Midbrain (tissue), 1 donor: ENCODE results near the gene CDK4.

Experiments used
- DNase-seq: peaks from one replicate; lab custom pipeline; 2025; lab: John Stamatoyannopoulos, UW

CDK4 gene

GRCh38 chr12:57771873-57772428 lies 19.8 kb upstream of the CDK4 start, which contains the start of gene METTL1:
Gene METTL1 (minus strand): TSS chr12:57772105. CDS start chr12:57772083, 22 bp downstream.
- peak; percentile 95 for DNase-seq

DNA sequence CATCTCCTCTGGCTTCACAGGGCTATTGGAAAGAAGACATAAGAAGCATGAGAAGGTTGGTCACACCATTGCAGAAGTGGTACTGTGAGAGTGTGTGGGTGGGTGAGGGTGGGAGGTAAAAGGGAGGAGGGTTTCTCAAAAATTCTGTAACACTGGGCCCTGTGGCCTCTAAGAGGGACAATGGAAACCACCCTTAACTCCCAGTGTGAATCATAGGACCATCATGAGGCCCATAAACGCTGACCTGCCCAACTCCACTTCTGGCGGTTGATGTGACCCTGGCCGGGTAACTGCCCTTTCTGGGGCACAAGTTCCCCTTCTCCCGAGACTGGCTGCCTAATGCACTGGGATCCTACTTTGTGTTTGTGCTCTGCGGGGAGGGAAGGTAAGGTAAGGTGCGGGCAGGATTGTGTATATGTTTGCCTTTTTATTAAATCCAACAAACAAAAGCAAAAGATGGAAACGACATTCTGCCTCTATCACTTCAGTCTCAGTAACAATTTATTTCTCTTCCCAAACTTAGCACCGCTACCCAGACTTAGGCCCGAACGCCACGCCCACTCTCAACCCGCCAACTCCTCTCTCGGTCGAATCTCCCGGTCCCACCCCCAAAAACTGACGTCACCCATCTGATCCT lies 19.2 kb upstream of the CDK4 start:
- no peak for DNase-seq

DNA sequence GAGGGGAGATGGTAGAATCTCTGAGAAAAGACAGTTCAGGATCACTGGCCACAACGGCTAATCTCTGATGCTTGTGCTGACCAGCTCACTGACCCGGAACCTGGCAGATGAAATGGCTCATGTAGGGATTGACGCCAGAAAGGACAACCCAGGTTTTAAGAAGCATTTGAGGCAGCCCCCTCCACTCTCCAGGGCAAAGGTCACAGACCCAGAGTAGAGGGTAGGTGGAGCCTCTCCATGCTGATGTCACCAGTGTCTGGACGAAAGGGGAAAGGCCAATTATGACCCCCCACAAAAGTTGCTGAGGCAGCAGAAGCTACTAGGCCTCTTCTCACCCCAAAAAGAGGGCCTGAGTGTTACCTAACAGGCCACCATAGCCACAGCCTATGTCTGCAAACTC lies 18.6 kb upstream of the CDK4 start:
- DNase-seq: no peak

- DNase-seq: no peak
Measured at GRCh38 chr12:57769594-57769993, 17.5 kb upstream of the CDK4 start.

- DNase-seq: no peak
Measured at GRCh38 chr12:57767876-57768275, 15.8 kb upstream of the CDK4 start.

DNA sequence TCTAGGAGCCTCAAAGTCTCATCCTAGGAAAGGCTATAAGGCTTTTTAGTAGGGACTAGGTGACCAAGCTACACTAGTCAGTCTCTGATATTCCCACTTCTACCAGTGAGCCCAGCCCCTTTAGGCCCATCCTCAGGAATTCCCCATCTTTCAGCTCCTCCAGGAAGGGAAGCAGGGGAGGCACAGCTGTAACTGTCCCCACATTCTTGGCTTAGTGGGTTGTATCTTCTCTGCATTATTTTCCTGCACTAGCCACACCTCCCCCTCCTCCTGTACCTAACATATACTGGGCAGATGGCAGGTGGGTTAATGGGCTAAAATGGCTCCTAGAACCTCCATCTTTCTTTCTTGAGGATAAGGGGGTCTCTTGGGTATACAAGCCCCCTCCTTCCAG lies 15.2 kb upstream of the CDK4 start:
- no peak for DNase-seq

- DNase-seq: no peak
Measured at GRCh38 chr12:57766464-57767304, 14.6 kb upstream of the CDK4 start, which contains the start of gene CYP27B1. Gene CYP27B1 (minus strand): TSS chr12:57767078. CDS start chr12:57767041, 37 bp downstream.

DNA sequence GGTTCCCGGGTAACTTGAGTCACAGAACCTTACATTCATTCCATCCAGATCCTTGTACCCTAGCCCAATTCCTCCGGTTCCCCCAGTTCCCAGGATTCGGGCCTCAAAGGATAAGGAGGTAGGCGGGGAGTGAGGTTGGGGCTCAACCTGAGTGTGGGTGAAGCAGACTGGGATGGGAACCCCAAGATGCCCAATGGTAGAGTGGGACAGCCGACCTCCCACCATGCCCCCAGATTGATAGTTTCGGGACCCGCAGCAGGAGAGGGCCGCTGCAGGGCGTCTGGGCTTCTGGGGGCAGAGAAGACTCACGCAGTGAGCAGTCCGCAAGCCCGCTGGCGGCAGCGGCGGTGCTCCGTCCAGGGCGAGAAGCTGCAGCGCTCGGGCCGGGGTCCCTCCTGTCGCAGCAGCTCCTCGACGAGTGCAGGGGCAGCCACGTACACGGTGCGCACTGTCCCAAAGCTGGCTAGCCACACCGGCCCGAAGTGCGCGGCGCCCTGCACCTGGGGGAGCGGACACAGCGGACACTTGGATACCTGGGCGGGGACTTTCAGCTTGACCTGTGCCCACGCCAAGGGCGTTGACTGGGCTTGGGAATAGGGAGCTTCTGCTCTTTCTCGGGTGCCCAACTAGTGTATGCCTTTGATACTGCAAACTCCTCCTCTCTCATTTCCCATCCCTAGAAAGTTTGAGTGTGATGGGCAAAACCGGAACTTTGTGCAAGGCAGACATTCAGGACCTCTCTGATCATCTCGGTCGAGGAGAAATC lies 13.8 kb upstream of the CDK4 start:
- DNase-seq: no peak

- DNase-seq: no peak
Measured at GRCh38 chr12:57765003-57765697, 13.0 kb upstream of the CDK4 start.

GRCh38 chr12:57764662-57765002 lies 12.5 kb upstream of the CDK4 start:
- DNase-seq: no peak

DNA sequence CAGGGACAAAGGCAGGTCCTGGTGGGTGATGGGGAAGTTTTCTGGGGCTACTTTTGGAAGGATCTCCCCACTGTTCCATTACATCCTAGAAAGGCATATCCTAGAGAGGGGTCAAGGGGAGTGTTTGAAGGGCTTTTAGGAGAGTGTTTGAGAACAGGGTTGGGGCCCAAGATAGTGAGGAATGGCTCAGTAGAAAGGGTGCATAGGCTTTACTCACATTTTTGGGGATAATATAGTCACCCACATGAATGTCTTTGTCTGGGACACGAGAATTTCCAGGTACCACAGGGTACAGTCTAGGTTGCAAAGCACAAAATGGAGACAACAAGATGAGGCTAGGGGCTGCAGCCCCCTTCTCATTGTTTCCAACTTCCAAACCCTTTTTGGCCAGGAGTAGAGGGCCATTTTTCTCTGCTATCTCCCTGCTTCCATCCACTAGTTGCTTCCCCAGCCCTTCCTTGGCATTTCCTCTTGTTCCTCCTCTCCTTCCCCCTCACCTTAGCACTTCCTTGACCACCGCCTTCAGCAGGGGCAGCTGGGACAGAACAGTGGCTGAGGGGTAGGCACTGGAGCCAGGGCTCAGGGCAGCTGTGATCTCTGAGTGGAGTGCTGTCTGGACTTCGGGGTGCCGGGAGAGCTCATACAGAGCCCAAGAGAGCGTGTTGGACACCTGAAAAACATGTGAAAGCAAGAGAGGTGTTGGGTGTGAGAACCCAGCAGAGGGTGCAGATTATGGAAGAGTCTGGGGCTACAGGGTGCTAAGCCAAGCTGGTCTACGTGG lies 12.0 kb upstream of the CDK4 start:
- no peak for DNase-seq

DNA sequence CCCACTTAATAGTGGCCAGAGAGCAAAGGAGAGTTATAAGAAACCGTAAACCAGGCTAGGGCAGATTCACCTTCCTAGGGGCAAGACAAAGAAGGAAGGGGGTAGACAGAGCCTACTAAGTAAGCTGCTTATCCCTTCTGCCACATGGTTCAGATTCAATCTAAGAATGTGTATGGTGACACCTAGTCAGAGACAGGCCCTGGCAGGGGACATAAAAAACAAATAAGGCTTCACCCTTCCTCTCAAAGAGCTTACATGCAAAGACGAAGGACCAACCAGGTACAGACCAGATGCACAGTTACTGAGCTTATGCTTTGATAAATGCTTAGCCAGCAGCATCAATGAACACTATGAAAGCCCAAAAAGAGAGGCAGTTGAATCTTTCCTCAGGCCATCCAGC lies 10.4 kb upstream of the CDK4 start:
- DNase-seq: no peak

DNA sequence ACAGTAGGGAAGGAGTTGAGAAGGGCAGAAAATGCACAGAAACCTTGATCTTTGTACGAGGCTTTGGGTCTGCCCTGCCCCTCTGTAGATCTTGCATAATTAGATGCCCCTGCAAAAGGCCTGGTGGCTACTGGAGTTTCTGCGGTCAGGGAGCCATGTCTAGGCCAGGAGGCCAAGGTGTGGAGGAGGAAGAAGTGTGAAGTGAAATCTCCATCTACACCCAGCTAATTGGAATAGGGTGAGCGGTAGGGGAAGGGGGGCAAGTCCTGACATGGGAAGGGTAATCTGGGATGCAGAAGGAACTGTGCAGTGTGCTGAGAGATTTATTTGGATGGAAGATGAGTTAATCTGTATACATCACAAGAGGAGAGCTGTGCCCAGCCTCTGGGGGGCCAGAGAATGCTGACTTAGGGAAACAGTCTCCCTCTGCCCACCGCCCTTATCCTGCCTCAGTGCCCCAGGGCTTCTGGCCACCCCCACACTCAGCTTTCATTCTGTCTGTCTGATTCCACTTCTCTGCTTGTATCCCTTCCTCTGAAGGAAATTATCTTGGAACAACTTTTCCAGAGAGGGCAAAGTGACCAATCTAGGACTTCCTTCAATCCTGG lies 9.4 kb upstream of the CDK4 start:
- no peak for DNase-seq

DNA sequence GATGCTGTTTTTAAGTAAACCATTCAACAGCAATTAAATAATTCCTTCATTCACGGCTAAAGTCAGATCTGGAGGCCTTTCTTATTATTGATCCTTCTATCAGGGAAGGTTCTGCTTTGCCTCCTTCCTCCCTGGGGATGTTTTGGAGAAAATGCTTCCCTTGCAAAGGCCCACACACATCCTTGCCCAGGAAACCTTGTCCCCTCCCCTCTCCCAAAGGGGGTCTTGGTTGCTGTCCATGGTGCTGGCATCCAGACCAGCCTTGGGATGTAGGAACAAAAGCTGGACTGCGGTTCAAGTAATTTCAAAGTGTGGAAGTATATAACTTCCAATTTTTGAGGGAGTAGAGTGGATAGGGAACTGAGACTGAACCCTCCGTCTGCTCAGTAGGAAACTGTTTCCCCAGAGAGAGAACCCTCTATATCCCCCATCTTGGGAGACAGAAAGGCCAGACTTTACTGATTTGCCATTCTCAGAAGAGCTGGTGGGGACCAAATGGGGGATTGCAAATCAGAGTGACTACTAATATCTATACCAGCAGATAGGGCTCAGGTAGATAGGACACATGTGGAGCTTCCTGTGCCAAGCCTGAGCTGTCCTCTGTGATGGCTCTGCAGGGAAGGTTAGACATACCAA lies 8.4 kb upstream of the CDK4 start:
- DNase-seq: no peak

- no peak for DNase-seq
Measured at GRCh38 chr12:57759360-57759980, 7.4 kb upstream of the CDK4 start.

DNA sequence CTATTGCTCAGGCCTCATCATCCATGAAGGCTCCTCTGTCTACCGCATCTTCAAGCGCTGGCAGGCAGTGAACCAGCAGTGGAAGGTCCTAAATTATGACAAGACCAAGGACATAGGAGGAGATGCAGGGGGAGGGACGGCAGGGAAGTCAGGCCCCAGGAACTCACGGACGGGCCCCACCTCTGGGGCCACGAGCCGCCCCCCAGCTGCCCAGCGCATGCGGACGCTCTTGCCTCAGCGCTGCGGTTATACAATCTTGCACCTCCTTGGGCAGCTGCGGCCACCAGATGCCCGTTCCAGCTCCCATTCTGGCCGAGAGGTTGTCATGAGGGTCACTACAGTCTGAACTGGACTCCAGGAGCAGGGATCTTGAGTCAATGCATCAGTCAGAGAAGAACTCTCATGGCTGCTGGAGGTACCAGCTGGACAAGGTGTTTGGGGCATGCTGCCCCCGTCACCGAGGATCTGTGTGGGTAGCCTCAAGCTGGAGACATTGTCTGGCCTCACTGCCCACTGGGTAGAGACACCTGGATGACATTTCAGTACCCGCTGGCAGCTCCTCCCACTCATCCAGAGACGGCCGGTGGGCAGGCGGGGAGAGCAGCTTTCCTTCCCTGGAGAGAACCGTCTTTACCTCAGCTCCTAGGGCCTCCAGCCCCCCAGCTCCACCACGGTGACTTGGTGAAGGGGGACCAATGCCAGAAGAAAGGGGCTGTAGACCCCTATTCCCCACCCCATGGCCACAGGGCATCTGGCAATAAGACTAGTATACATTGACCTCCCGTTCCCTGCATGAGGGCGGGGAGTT lies 6.6 kb upstream of the CDK4 start:
- no peak for DNase-seq

DNA sequence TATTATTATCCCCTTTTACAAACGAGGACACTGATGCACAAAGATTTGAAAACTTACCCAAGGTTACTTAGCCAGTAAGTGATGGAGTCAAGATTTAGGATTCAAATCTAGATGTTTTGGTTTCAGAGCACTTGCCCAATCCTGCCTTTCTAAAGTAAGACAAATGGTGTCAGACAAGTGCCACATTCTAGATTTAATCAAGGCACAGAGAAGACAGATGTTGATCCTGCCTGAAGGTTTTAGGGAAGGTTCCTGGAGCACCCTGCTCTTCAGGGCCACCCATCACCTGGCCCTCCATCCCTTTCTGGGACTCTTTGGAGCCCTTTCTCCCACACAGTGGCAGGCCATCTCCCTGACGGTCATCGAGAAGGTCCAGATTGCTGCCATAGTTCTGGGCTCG lies 5.7 kb upstream of the CDK4 start:
- DNase-seq: no peak

DNA sequence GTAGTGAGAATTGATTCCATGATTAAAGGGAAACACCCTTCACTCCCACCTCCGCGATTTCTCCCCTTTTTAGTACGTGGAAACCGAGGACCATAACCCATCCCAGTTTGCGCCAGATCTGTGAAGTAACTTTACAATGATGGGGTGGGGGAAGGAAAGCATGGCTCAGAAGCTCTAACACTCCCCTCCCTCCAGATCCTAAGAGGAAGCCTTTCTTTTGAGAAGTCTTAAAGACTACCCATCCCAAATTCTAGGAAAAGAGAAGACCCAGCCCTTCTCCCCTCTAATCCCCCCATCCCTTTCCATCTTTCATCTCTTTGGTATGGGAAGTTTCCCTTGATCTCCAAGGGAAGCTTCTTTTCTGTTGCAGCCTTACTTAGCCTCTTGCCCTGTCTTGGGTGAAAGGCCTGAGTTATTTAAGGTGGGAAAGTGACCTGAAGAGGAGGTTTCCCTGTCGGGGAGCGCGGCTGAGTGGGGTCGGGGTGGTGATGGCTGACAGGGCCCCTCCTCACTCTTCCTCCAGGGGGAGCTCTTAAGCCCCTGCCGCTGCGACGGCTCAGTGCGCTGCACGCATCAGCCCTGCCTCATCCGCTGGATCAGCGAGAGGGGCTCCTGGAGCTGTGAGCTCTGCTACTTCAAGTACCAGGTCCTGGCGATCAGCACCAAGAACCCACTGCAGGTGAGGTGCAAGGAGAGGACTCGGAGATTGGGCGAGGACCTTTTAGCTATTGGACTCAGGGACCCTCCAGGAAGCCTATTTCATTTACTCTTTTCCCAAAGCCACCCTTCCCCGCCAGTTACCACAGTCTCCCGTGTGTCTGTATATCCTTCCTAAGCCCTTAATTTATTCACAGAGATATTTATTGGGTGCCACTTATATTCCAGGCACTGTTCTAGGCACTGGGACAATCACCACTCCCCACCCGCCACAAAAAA lies 4.6 kb upstream of the CDK4 start:
- peak; percentile 5 for DNase-seq
